SK-N-SH (cell line): Measurements from ENCODE around the gene SMARCC1. TPM values are rescaled to one million over a fixed set of nuclear protein-coding genes. Genes with fewer than 3 reads are reported as not detected.

Source experiments
- CTCF ChIA-PET: fragments of 300-600, 350-600 bp; formaldehyde crosslinking; extraction: SDS; loops from one replicate; lab custom pipeline; 2021; lab: Yijun Ruan, JAX
- POLR2A ChIA-PET: fragments of 350-600 bp; sonication (Branson Sonifier 250); formaldehyde crosslinking; extraction: SDS; loops from one replicate; lab custom pipeline; 2020; ENCODE audit warnings: antibody characterized with exemption, inconsistent platforms; lab: Yijun Ruan, JAX
- DNase-seq: peaks from one replicate; pipeline ENCODE4 v3.0.0; 2012
- H2AFZ ChIP-seq: fragments of 200-600 bp; sonication (generic); 2 replicates; pipeline ENCODE4 v1.8.1; 2016; ENCODE audit warnings: antibody characterized with exemption, mild to moderate bottlenecking, low read depth
- H3F3A ChIP-seq: fragments of 200-600 bp; sonication (generic); replicated peaks from 2 replicates; pipeline ENCODE3; 2016; ENCODE audit warnings: antibody characterized with exemption, mild to moderate bottlenecking; ENCODE audit not compliant: insufficient read depth
- H3K27ac ChIP-seq, 2 experiments: fragments of 200-500 bp in 1 of 2; fragments of 200-600 bp in 1 of 2; sonication (Bioruptor generic) in 1 of 2; sonication (generic), shearing (Covaris generic) in 1 of 2; 2 replicates each; pipeline versions ENCODE4 v1.5.1 to v1.6.1; 2014 to 2016; ENCODE audit warnings: low read depth in 2 of 2, inconsistent platforms in 1 of 2, low read length in 1 of 2, mild to moderate bottlenecking in 1 of 2, mixed read lengths in 1 of 2
- H3K27me3 ChIP-seq: fragments of 200-600 bp; sonication (generic), shearing (Covaris generic); 2 replicates; pipeline ENCODE4 v1.6.1; 2016; ENCODE audit warnings: mixed run types; ENCODE audit not compliant: insufficient read depth
- H3K36me3 ChIP-seq, 2 experiments: fragments of 200-500 bp in 1 of 2; fragments of 200-600 bp in 1 of 2; sonication (Bioruptor generic) in 1 of 2; sonication (generic) in 1 of 2; replicated peaks in 1 of 2; 2 replicates each; pipeline versions ENCODE3 to v1.5.1; 2014 to 2016; ENCODE audit warnings: low read length in 1 of 2, mild to moderate bottlenecking in 1 of 2; ENCODE audit not compliant: insufficient read depth in 2 of 2, control insufficient read depth in 1 of 2
- H3K4me1 ChIP-seq, 2 experiments: fragments of 200-500 bp in 1 of 2; fragments of 200-600 bp in 1 of 2; sonication (Bioruptor generic) in 1 of 2; sonication (generic), shearing (Covaris generic) in 1 of 2; 2 replicates each; pipeline versions ENCODE4 v1.5.1 to v1.6.1; 2014 to 2016; ENCODE audit warnings: low read depth in 1 of 2, low read length in 1 of 2, mixed run types in 1 of 2; ENCODE audit not compliant: insufficient read depth in 2 of 2, control insufficient read depth in 1 of 2
- H3K4me2 ChIP-seq: fragments of 200-600 bp; sonication (generic), shearing (Covaris generic); 2 replicates; pipeline ENCODE4 v1.6.1; 2017; ENCODE audit warnings: mixed run types
- H3K4me3 ChIP-seq, 2 experiments: fragments of 200-500 bp in 1 of 2; fragments of 200-600 bp in 1 of 2; sonication (Bioruptor generic) in 1 of 2; sonication (generic), shearing (Covaris generic) in 1 of 2; 2 replicates each; pipeline versions ENCODE4 v1.5.1 to v1.8.1; 2014 to 2016; ENCODE audit warnings: low read depth in 2 of 2, inconsistent platforms in 1 of 2, low read length in 1 of 2, mild to moderate bottlenecking in 1 of 2, mixed read lengths in 1 of 2, moderate library complexity in 1 of 2
- H3K79me2 ChIP-seq: fragments of 200-600 bp; sonication (generic); 2 replicates; pipeline ENCODE4 v1.8.1; 2017; ENCODE audit warnings: mild to moderate bottlenecking; ENCODE audit not compliant: insufficient read depth
- H3K9ac ChIP-seq: fragments of 200-600 bp; sonication (generic); 2 replicates; pipeline ENCODE4 v1.6.1; 2017; ENCODE audit warnings: mixed run types
- H3K9me2 ChIP-seq: fragments of 200-600 bp; sonication (generic); 2 replicates; pipeline ENCODE4 v1.6.1; 2017; ENCODE audit warnings: mixed run types
- H3K9me3 ChIP-seq: fragments of 200-600 bp; sonication (generic); 2 replicates; pipeline ENCODE4 v1.6.1; 2017; ENCODE audit warnings: mixed run types, mild to moderate bottlenecking, moderate library complexity
- H4K20me1 ChIP-seq: fragments of 200-600 bp; sonication (generic); 2 replicates; pipeline ENCODE4 v1.6.1; 2017; ENCODE audit warnings: mild to moderate bottlenecking, mixed run types; ENCODE audit not compliant: insufficient read depth
- CTCF ChIP-seq: fragments of 200-600 bp; sonication (generic); IDR thresholded peaks from 2 replicates; pipeline ENCODE4 v1.6.1; 2017; ENCODE audit warnings: antibody characterized with exemption, mild to moderate bottlenecking, moderate library complexity
- EZH2phosphoT487 ChIP-seq: fragments of 200-600 bp; sonication (generic); IDR thresholded peaks from 2 replicates; pipeline ENCODE4 v1.6.1; 2017; ENCODE audit warnings: low read depth, mixed run types, mild to moderate bottlenecking, antibody characterized with exemption, moderate library complexity, borderline replicate concordance
- FOSL2 ChIP-seq: IDR thresholded peaks from 2 replicates; pipeline ENCODE4 v1.4.0; 2012; ENCODE audit warnings: low read depth, mild to moderate bottlenecking, moderate library complexity, borderline replicate concordance
- GATA2 ChIP-seq: sonication (generic); formaldehyde crosslinking; IDR thresholded peaks from 2 replicates; pipeline ENCODE4 v1.5.0; 2020; ENCODE audit warnings: mild to moderate bottlenecking, missing genetic modification reagents
- IRF3 ChIP-seq: fragments of 150-350 bp; IDR thresholded peaks from 2 replicates; pipeline ENCODE4 v1.6.1; 2016; ENCODE audit warnings: mild to moderate bottlenecking, low read depth, low read length
- MEF2A ChIP-seq: IDR thresholded peaks from 2 replicates; pipeline ENCODE4 v1.4.0; 2012; ENCODE audit warnings: low read depth, borderline replicate concordance
- MXI1 ChIP-seq: IDR thresholded peaks from 2 replicates; pipeline ENCODE4 v1.6.1; 2012; ENCODE audit warnings: mild to moderate bottlenecking, low read depth, low read length, improper control_type of control experiment
- POLR2AphosphoS5 ChIP-seq: IDR thresholded peaks from 2 replicates; pipeline ENCODE4 v1.6.1; 2012; ENCODE audit warnings: low read depth, low read length
- RAD21 ChIP-seq: IDR thresholded peaks from 2 replicates; pipeline ENCODE4 v1.6.1; 2012; ENCODE audit warnings: mild to moderate bottlenecking, low read length
- RCOR1 ChIP-seq: fragments of 150-350 bp; IDR thresholded peaks from 2 replicates; pipeline ENCODE4 v1.6.1; 2017; ENCODE audit warnings: antibody characterized with exemption, low read length
- SMC3 ChIP-seq: IDR thresholded peaks from 2 replicates; pipeline ENCODE4 v1.6.1; 2012; ENCODE audit warnings: low read depth, low read length, improper control_type of control experiment
- TAF1 ChIP-seq: IDR thresholded peaks from 2 replicates; pipeline ENCODE4 v1.6.1; 2012; ENCODE audit warnings: low read depth, mild to moderate bottlenecking, low read length, moderate library complexity, borderline replicate concordance
- TEAD4 ChIP-seq: IDR thresholded peaks from 2 replicates; pipeline ENCODE4 v1.4.0; 2012; ENCODE audit warnings: mild to moderate bottlenecking, borderline replicate concordance; ENCODE audit not compliant: insufficient read depth
- YY1 ChIP-seq: IDR thresholded peaks from 2 replicates; pipeline ENCODE4 v1.4.0; 2012; ENCODE audit warnings: low read depth, mild to moderate bottlenecking
- ZBTB33 ChIP-seq: IDR thresholded peaks from 2 replicates; pipeline ENCODE4 v1.4.0; 2012; ENCODE audit warnings: low read depth, borderline replicate concordance
- WGBS: methylation state at CpG from one replicate; pipeline ENCODE4 v1.1.6; 2017; ENCODE audit warnings: low lambda C conversion rate; 5-methylcytosine and 5-hydroxymethylcytosine counted together
- polyA plus RNA-seq, 3 experiments: library from polyadenylated mRNA; depleted of rRNA; stranded (reverse); fragments of >200 nt; gene quantifications; 2 replicates each; pipeline ENCODE4 v1.2.3, GENCODE V29; 2012
- TF ChIP-seq, protein P1 (sequence below): fragments of 150-350 bp; IDR thresholded peaks from 2 replicates; pipeline ENCODE4 v1.6.1; 2017; ENCODE audit warnings: antibody characterized with exemption, low read length, low read depth, borderline replicate concordance

Gene SMARCC1
- polyA plus RNA-seq, 1 of the 3 experiments (the other 2 are of a cell fraction) = 16.5 TPM

- TF ChIP-seq FOSL2 (no peak), CTCF (no peak), SMC3 (no peak), EZH2phosphoT487 (no peak)
These were observed 35.9 kb upstream of the SMARCC1 start (continued) for GRCh38 chr3:47817609-47818008.

- Histone ChIP-seq H3K4me2 (no peak overlapping the region), H4K20me1 (no peaks in the 10 kb centered on the region), H3K27ac (no peak overlapping the region), H3K27me3 (no peaks in the 10 kb centered on the region), H3K9me2 (no peaks in the 10 kb centered on the region), H3K9ac (no peak overlapping the region), H2AFZ (no peak overlapping the region), H3K4me1 (no peaks in the 10 kb centered on the region), H3K79me2 (no peaks in the 10 kb centered on the region), H3K4me3 (no peak overlapping the region), H3F3A (no peaks in the 10 kb centered on the region), H3K36me3 (peaks cover 41 to 46% of the 10 kb centered on the region in 2 experiments), H3K9me3 (no peaks in the 10 kb centered on the region)
- ChIA-PET CTCF (interaction anchor here (1.4 to 6.0 kb wide), 2 partner anchors 11 to 13 kb away, joined by 3 to 40 read pairs; no protein-coding TSS in a partner anchor), POLR2A (interaction anchor here (2.0 kb wide), 1 partner anchor 12 kb away, joined by 8 read pairs; no protein-coding TSS in a partner anchor)
- TF ChIP-seq TEAD4 = no peak
- TF ChIP-seq GATA2 (CRISPR knock-in tag) = no peak
- no peak for TF ChIP-seq TAF1
- no peak for TF ChIP-seq MXI1
- TF ChIP-seq FOSL2 = no peak
- TF ChIP-seq POLR2AphosphoS5 = no peak
- no peak for TF ChIP-seq RAD21
- TF ChIP-seq YY1 = no peak
- TF ChIP-seq RCOR1 = no peak
- TF ChIP-seq MEF2A = no peak
- TF ChIP-seq EZH2phosphoT487 = no peak
- TF ChIP-seq CTCF = no peak
- TF ChIP-seq ZBTB33 = no peak
- TF ChIP-seq, protein P1, sequence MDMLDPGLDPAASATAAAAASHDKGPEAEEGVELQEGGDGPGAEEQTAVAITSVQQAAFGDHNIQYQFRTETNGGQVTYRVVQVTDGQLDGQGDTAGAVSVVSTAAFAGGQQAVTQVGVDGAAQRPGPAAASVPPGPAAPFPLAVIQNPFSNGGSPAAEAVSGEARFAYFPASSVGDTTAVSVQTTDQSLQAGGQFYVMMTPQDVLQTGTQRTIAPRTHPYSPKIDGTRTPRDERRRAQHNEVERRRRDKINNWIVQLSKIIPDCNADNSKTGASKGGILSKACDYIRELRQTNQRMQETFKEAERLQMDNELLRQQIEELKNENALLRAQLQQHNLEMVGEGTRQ = no peak
- TF ChIP-seq IRF3 = no peak
- DNase-seq = no peak
- WGBS = 87% methylated on average over 8 of the region's 8 CpGs
These were observed 32.0 kb upstream of the SMARCC1 start for GRCh38 chr3:47813551-47814177.
